ENCODE data around the gene OCSTAMP. TPM values are rescaled to one million over a fixed set of nuclear protein-coding genes. Genes with fewer than 3 reads are reported as not detected.

Gene OCSTAMP
- total RNA-seq, 8 experiments from 2014 or later, result 0.15 to 0.29 (median 0.28) TPM; not detected in 5

Other genes starting within 250 kb of the OCSTAMP start
- 1 to 10 TPM in 5 of 8 experiments, under 1 TPM in 3; 0.36 to 4.4 (median 2.3) TPM for gene CDH22, start 242.2 kb downstream of the OCSTAMP start, total RNA-seq
- 10 to 100 TPM; 23.0 to 58.2 (median 38.2) TPM for gene ELMO2, start 144.0 kb downstream of the OCSTAMP start, total RNA-seq
- gene ZNF334, start 37.1 kb downstream of the OCSTAMP start, total RNA-seq, result 10 to 100 TPM in 5 of 8 experiments, 1 to 10 TPM in 3; 4.0 to 18.2 (median 11.0) TPM
- 1 to 10 TPM in 7 of 8 experiments, under 1 TPM in 1; 0.97 to 5.0 (median 3.0) TPM for gene SLC13A3, start 100.8 kb upstream of the OCSTAMP start, total RNA-seq
- gene TP53RK, start 138.8 kb upstream of the OCSTAMP start, total RNA-seq, result 10 to 100 TPM; 12.3 to 23.7 (median 15.0) TPM
- 10 to 100 TPM in 2 of 8 experiments, 1 to 10 TPM in 6; 2.7 to 11.8 (median 6.8) TPM for gene SLC2A10, start 159.0 kb upstream of the OCSTAMP start, total RNA-seq

Data from motor neuron (in vitro differentiated cells).